Measurements from ENCODE around the gene DENND1B. TPM values are rescaled to one million over a fixed set of nuclear protein-coding genes. Genes with fewer than 3 reads are reported as not detected.

The DENND1B gene
- total RNA-seq, 1 donor from 2014 or later = 19.2 TPM

DNA sequence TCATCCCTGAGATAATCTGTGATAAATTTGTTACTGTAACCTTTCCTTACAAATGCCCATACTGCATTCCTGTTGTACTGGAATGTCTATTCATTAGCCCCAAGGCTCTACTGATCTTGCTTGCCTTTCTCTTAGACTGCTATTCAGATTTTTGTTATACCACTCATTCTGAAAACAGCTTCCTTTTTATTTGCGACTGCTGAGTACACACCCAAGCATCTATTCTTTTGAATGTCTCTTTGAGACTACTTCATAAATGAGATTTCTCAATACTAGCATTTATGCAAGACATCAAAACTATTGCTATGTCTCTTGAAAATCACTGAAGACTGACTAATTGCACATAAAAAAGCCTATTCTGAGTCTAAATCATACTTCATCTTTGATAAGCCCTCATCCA lies 38.6 kb downstream of the DENND1B start:
- DNase-seq (no peak), ATAC-seq (ENCODE audit: low read depth) (no peak)
- intact Hi-C loops (cut with micrococcal nuclease) = no loop called here
- ChIA-PET CTCF (no interaction called here), POLR2A (interaction anchor here (0.6 kb wide), 1 partner anchor 40 kb away, joined by 7 read pairs; no protein-coding TSS in a partner anchor)
- H3K36me3 Mint-ChIP-seq (ENCODE audit: low read depth) = peaks cover 13% of the 10 kb centered on the region
- H3K9me3 Mint-ChIP-seq = no peaks in the 10 kb centered on the region
- no peak overlapping the region for H3K4me3 Mint-ChIP-seq
- TF ChIP-seq, protein P1, sequence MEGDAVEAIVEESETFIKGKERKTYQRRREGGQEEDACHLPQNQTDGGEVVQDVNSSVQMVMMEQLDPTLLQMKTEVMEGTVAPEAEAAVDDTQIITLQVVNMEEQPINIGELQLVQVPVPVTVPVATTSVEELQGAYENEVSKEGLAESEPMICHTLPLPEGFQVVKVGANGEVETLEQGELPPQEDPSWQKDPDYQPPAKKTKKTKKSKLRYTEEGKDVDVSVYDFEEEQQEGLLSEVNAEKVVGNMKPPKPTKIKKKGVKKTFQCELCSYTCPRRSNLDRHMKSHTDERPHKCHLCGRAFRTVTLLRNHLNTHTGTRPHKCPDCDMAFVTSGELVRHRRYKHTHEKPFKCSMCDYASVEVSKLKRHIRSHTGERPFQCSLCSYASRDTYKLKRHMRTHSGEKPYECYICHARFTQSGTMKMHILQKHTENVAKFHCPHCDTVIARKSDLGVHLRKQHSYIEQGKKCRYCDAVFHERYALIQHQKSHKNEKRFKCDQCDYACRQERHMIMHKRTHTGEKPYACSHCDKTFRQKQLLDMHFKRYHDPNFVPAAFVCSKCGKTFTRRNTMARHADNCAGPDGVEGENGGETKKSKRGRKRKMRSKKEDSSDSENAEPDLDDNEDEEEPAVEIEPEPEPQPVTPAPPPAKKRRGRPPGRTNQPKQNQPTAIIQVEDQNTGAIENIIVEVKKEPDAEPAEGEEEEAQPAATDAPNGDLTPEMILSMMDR (IDR thresholded peaks at IDR 0.05) = no peak
- no peaks in the 10 kb centered on the region for H3K27me3 Mint-ChIP-seq
- H3K27ac Mint-ChIP-seq = no peak overlapping the region
- H3K4me1 Mint-ChIP-seq = peaks cover 29% of the 10 kb centered on the region

DNA sequence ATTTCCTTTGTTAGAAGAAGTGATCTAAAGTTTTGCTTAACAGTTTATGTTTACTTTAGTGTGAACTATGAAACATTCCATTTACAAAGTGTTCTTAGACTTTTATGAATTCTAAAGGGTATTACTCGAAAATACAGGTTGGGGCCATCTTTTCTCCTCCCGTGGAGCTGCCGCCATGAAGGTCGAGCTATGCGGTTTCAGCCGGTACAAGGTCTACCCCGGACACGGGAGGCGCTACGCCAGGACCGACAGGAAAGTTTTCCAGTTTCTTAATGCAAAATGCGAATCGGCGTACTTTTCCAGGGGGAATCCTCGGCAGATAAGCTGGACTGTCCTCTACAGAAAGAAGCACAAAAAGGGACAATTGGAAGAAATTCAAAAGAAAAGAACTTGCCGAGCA lies 39.8 kb downstream of the DENND1B start:
- H3K4me3 Mint-ChIP-seq = no peak overlapping the region
- peaks cover 29% of the 10 kb centered on the region for H3K4me1 Mint-ChIP-seq
- no peak for ATAC-seq (ENCODE audit: low read depth)
- POLR2A ChIA-PET = no interaction called here
- TF ChIP-seq, protein P1 (IDR thresholded peaks at IDR 0.05) = no peak
- CTCF ChIA-PET = no interaction called here
- no peak for DNase-seq
- no peaks in the 10 kb centered on the region for H3K9me3 Mint-ChIP-seq
- H3K27ac Mint-ChIP-seq = no peak overlapping the region
- no peaks in the 10 kb centered on the region for H3K27me3 Mint-ChIP-seq
- H3K36me3 Mint-ChIP-seq (ENCODE audit: low read depth) = peaks cover 14% of the 10 kb centered on the region
- intact Hi-C loops (cut with micrococcal nuclease) = no loop called here

DNA sequence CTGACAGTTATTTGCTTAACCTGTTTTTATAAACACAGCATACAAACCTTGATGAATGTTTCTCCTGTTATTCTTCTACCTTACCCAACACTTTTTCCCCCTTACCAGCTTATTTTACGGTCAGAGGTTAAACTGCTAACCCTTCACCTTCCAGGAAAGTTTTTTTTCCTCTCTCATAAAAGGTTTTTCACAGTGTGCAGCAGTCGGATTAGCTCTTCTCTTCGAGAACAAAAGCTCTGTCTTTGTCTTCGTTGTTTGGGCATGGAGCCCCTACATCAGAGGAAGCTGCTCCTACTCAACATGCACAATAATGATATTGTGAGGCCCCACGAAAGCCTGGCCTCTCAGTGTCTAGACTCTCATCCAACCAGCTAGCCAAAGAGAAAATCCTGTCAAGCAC lies 42.0 kb downstream of the DENND1B start:
- Mint-ChIP-seq H3K4me1 (peaks cover 11% of the 10 kb centered on the region), H3K9me3 (peaks cover 5% of the 10 kb centered on the region), H3K27ac (no peak overlapping the region), H3K27me3 (no peaks in the 10 kb centered on the region), H3K4me3 (no peak overlapping the region), H3K36me3 (ENCODE audit: low read depth) (peaks cover 18% of the 10 kb centered on the region)
- no peak for ATAC-seq (ENCODE audit: low read depth)
- DNase-seq = no peak
- TF ChIP-seq, protein P1 (IDR thresholded peaks at IDR 0.05) = no peak
- CTCF ChIA-PET = no interaction called here
- POLR2A ChIA-PET = no interaction called here
- intact Hi-C loops (cut with micrococcal nuclease) = no loop called here

DNA sequence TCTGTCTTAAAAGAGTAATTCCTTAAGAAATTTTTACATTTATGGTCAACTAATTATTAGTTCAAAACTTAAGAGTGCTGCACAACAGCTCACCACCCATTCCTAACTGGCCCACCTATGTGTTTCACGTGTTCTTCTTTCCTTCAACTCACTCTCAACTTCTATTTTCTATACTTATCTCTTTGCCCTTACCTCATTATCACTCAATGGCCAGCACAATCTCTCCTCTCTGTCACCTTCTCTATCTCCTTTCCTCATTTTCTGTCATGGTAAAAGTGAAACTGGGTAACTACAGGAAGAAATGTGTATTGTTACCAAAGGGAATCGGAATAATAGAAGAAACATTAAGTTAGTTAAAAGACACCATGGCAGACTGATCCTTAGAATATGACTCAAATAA lies 43.1 kb downstream of the DENND1B start:
- DNase-seq = no peak
- H3K4me3 Mint-ChIP-seq = no peak overlapping the region
- H3K36me3 Mint-ChIP-seq (ENCODE audit: low read depth) = peaks cover 22% of the 10 kb centered on the region
- H3K27ac Mint-ChIP-seq = no peak overlapping the region
- peaks cover 6% of the 10 kb centered on the region for H3K4me1 Mint-ChIP-seq
- CTCF ChIA-PET = no interaction called here
- peaks cover 6% of the 10 kb centered on the region for H3K9me3 Mint-ChIP-seq
- TF ChIP-seq, protein P1 (IDR thresholded peaks at IDR 0.05) = no peak
- no peak for ATAC-seq (ENCODE audit: low read depth)
- intact Hi-C loops (cut with micrococcal nuclease) = no loop called here
- POLR2A ChIA-PET = no interaction called here
- H3K27me3 Mint-ChIP-seq = no peaks in the 10 kb centered on the region

DNA sequence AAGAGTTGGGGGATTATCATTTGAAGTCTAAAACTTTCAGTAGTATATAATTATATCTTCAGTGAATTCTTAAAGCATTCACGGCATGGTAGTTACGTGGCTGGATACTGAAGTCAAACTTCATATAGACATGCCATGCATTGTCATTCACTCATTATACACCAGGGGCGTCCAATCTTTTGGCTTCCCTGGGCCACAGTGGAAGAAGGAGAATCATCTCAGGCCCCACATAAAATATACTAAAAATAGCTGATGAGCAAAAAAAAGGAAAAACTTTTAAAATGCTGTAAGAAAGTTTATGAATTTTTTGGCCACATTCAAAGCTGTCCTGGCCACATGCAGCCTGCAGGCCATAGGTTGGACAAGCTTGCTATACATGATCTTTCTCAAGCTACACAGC lies 43.8 kb downstream of the DENND1B start:
- POLR2A ChIA-PET = no interaction called here
- intact Hi-C loops (cut with micrococcal nuclease) = loop anchor here (2.0 kb wide), 1 partner anchor 13 kb away; no protein-coding TSS in a partner anchor
- CTCF ChIA-PET = no interaction called here
- ATAC-seq (ENCODE audit: low read depth) (no peak), DNase-seq (no peak)
- no peak overlapping the region for H3K4me3 Mint-ChIP-seq
- no peak overlapping the region for H3K27ac Mint-ChIP-seq
- peaks cover 26% of the 10 kb centered on the region for H3K36me3 Mint-ChIP-seq (ENCODE audit: low read depth)
- H3K4me1 Mint-ChIP-seq = no peaks in the 10 kb centered on the region
- peaks cover 8% of the 10 kb centered on the region for H3K9me3 Mint-ChIP-seq
- TF ChIP-seq, protein P1 (IDR thresholded peaks at IDR 0.05) = no peak
- no peaks in the 10 kb centered on the region for H3K27me3 Mint-ChIP-seq
